Measurements from ENCODE around the gene SARDH. TPM values are rescaled to one million over a fixed set of nuclear protein-coding genes. Genes with fewer than 3 reads are reported as not detected.

Gene SARDH
- total RNA-seq, 1 donor from 2014 or later, result 5.7 TPM

GRCh38 chr9:133703591-133704399 is 34.4 kb downstream of the SARDH start:
- H3K9ac ChIP-seq (ENCODE audit: low read depth in 1 of 3, low read length in 3 of 3), result no peak overlapping the region
- no peak overlapping the region for H3K4me3 ChIP-seq (ENCODE audit: low read length in 3 of 3)
- H3K27ac ChIP-seq (ENCODE audit: low read depth, low read length), result no peak overlapping the region
- peaks cover 26 to 40% (median 32%) of the 10 kb centered on the region in 3 donors for H3K27me3 ChIP-seq (ENCODE audit: control insufficient read depth in 3 of 3, insufficient read depth in 3 of 3, low read length in 3 of 3)
- peaks cover 4 to 37% (median 26%) of the 10 kb centered on the region in 3 donors for H3K4me1 ChIP-seq (ENCODE audit: control insufficient read depth in 3 of 3, insufficient read depth in 3 of 3, low read length in 3 of 3)
- H3K9me3 ChIP-seq (ENCODE audit: control insufficient read depth in 3 of 3, low read length in 3 of 3), result no peaks in the 10 kb centered on the region
- H3K36me3 ChIP-seq (ENCODE audit: control insufficient read depth in 3 of 3, insufficient read depth in 3 of 3, low read length in 3 of 3), result no peaks in the 10 kb centered on the region

- Histone ChIP-seq H3K27ac (ENCODE audit: low read depth, low read length) (no peak overlapping the region), H3K4me3 (ENCODE audit: low read length in 3 of 3) (no peak overlapping the region), H3K4me1 (ENCODE audit: control insufficient read depth in 3 of 3, insufficient read depth in 3 of 3, low read length in 3 of 3) (peaks cover 4 to 34% (median 23%) of the 10 kb centered on the region in 3 donors), H3K27me3 (ENCODE audit: control insufficient read depth in 3 of 3, insufficient read depth in 3 of 3, low read length in 3 of 3) (peaks cover 26 to 40% (median 32%) of the 10 kb centered on the region in 3 donors), H3K9ac (ENCODE audit: low read depth in 1 of 3, low read length in 3 of 3) (peak overlapping the region in 1 of 3 donors; percentile 16), H3K36me3 (ENCODE audit: control insufficient read depth in 3 of 3, insufficient read depth in 3 of 3, low read length in 3 of 3) (no peaks in the 10 kb centered on the region), H3K9me3 (ENCODE audit: control insufficient read depth in 3 of 3, low read length in 3 of 3) (no peaks in the 10 kb centered on the region)
These were observed 35.2 kb downstream of the SARDH start for GRCh38 chr9:133702798-133703590.

DNA sequence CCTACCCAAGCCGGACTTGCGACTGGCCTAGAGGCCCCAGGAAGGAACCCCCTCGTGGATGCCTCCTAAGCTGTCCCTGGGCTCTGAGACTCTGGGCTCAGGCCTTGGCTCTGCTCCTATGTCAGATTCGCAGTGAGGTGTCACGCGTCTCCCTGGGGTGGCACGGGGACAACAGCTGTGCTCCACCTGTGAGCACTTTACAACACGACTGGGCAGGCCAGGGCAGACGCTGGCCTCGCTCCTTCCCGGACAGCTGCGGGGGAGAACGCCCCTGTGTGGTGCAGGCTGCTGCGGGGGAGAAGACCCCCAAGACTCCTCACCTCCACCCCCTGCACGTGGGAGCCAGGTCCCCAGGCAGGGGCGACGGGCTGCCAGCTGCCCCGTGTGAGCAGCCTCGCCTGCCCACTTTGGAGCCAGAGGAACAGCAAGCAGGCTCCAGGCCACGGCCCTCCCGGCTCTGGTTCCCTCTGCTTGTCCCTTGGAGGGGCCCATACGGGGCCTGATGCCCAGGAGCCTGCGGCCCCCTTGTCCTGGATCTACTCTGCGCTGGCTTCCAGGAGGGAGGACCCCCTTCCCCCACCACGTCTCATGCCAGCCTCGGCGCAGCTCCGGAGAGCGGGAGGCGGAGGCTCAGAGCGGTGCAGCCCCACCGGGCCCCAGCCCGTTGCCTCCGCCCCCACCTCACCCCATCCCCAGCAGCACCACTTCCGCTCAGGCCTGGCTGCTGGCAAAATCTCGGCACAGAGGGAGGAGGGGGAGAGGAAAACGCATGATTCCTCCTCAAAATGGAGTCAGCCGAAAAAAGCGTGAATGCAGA is 36.0 kb downstream of the SARDH start:
- Histone ChIP-seq H3K4me3 (ENCODE audit: low read length in 3 of 3) (no peak overlapping the region), H3K9me3 (ENCODE audit: control insufficient read depth in 3 of 3, low read length in 3 of 3) (no peaks in the 10 kb centered on the region), H3K27me3 (ENCODE audit: control insufficient read depth in 3 of 3, insufficient read depth in 3 of 3, low read length in 3 of 3) (peaks cover 26 to 40% (median 32%) of the 10 kb centered on the region in 3 donors), H3K9ac (ENCODE audit: low read depth in 1 of 3, low read length in 3 of 3) (no peak overlapping the region), H3K27ac (ENCODE audit: low read depth, low read length) (no peak overlapping the region), H3K4me1 (ENCODE audit: control insufficient read depth in 3 of 3, insufficient read depth in 3 of 3, low read length in 3 of 3) (peaks cover 0 to 29% (median 17%) of the 10 kb centered on the region in 3 donors), H3K36me3 (ENCODE audit: control insufficient read depth in 3 of 3, insufficient read depth in 3 of 3, low read length in 3 of 3) (no peaks in the 10 kb centered on the region)

GRCh38 chr9:133701321-133701980 is 36.7 kb downstream of the SARDH start:
- no peak overlapping the region for H3K4me3 ChIP-seq (ENCODE audit: low read length in 3 of 3)
- no peaks in the 10 kb centered on the region for H3K9me3 ChIP-seq (ENCODE audit: control insufficient read depth in 3 of 3, low read length in 3 of 3)
- no peak overlapping the region for H3K9ac ChIP-seq (ENCODE audit: low read depth in 1 of 3, low read length in 3 of 3)
- no peak overlapping the region for H3K27ac ChIP-seq (ENCODE audit: low read depth, low read length)
- peaks cover 0 to 23% (median 16%) of the 10 kb centered on the region in 3 donors for H3K4me1 ChIP-seq (ENCODE audit: control insufficient read depth in 3 of 3, insufficient read depth in 3 of 3, low read length in 3 of 3)
- peaks cover 26 to 40% (median 32%) of the 10 kb centered on the region in 3 donors for H3K27me3 ChIP-seq (ENCODE audit: control insufficient read depth in 3 of 3, insufficient read depth in 3 of 3, low read length in 3 of 3)
- no peaks in the 10 kb centered on the region for H3K36me3 ChIP-seq (ENCODE audit: control insufficient read depth in 3 of 3, insufficient read depth in 3 of 3, low read length in 3 of 3)

DNA sequence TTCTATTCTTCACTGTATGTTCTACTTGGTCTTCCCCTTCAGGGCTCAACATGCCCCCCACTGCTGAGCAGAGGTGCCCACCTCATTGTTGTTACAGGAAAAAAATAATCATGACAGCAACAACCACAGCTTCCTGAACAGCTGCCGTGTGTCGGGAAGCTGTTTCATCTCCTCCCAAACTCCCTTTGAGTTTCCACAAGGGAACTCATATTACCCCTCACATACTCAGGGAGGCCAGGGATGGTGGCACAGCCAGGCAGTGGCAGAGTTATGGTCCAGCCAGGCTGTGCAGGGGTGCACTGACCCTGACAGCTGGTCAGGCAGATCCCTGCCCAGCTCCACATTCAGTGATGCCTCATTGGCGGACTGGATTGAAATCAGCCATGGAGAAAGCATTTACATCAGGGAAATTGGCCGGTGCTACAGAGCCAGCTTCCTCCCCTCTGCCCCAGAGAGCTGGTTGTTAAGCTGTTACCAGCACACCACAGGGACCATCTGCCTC is 37.3 kb downstream of the SARDH start:
- H3K4me3 ChIP-seq (ENCODE audit: low read length in 3 of 3), result no peak overlapping the region
- no peak overlapping the region for H3K27ac ChIP-seq (ENCODE audit: low read depth, low read length)
- peaks cover 0 to 23% (median 16%) of the 10 kb centered on the region in 3 donors for H3K4me1 ChIP-seq (ENCODE audit: control insufficient read depth in 3 of 3, insufficient read depth in 3 of 3, low read length in 3 of 3)
- no peaks in the 10 kb centered on the region for H3K9me3 ChIP-seq (ENCODE audit: control insufficient read depth in 3 of 3, low read length in 3 of 3)
- H3K9ac ChIP-seq (ENCODE audit: low read depth in 1 of 3, low read length in 3 of 3), result no peak overlapping the region
- H3K36me3 ChIP-seq (ENCODE audit: control insufficient read depth in 3 of 3, insufficient read depth in 3 of 3, low read length in 3 of 3), result no peaks in the 10 kb centered on the region
- peaks cover 28 to 41% (median 32%) of the 10 kb centered on the region in 3 donors for H3K27me3 ChIP-seq (ENCODE audit: control insufficient read depth in 3 of 3, insufficient read depth in 3 of 3, low read length in 3 of 3)

- Histone ChIP-seq H3K27me3 (ENCODE audit: control insufficient read depth in 3 of 3, insufficient read depth in 3 of 3, low read length in 3 of 3) (peaks cover 27 to 42% (median 32%) of the 10 kb centered on the region in 3 donors), H3K4me1 (ENCODE audit: control insufficient read depth in 3 of 3, insufficient read depth in 3 of 3, low read length in 3 of 3) (peaks cover 0 to 23% (median 16%) of the 10 kb centered on the region in 3 donors), H3K36me3 (ENCODE audit: control insufficient read depth in 3 of 3, insufficient read depth in 3 of 3, low read length in 3 of 3) (no peaks in the 10 kb centered on the region), H3K9me3 (ENCODE audit: control insufficient read depth in 3 of 3, low read length in 3 of 3) (no peaks in the 10 kb centered on the region), H3K9ac (ENCODE audit: low read depth in 1 of 3, low read length in 3 of 3) (no peak overlapping the region), H3K4me3 (ENCODE audit: low read length in 3 of 3) (no peak overlapping the region), H3K27ac (ENCODE audit: low read depth, low read length) (no peak overlapping the region)
These were observed 38.6 kb downstream of the SARDH start for GRCh38 chr9:133699546-133699945.

GRCh38 chr9:133696071-133696472 is 42.1 kb downstream of the SARDH start:
- no peaks in the 10 kb centered on the region for H3K9me3 ChIP-seq (ENCODE audit: control insufficient read depth in 3 of 3, low read length in 3 of 3)
- peaks cover 5 to 22% (median 9%) of the 10 kb centered on the region in 3 donors for H3K27me3 ChIP-seq (ENCODE audit: control insufficient read depth in 3 of 3, insufficient read depth in 3 of 3, low read length in 3 of 3)
- no peak overlapping the region for H3K27ac ChIP-seq (ENCODE audit: low read depth, low read length)
- H3K9ac ChIP-seq (ENCODE audit: low read depth in 1 of 3, low read length in 3 of 3), result no peak overlapping the region
- no peaks in the 10 kb centered on the region for H3K36me3 ChIP-seq (ENCODE audit: control insufficient read depth in 3 of 3, insufficient read depth in 3 of 3, low read length in 3 of 3)
- H3K4me1 ChIP-seq (ENCODE audit: control insufficient read depth in 3 of 3, insufficient read depth in 3 of 3, low read length in 3 of 3), result peaks cover 0 to 3% (median 0%) of the 10 kb centered on the region in 3 donors
- H3K4me3 ChIP-seq (ENCODE audit: low read length in 3 of 3), result no peak overlapping the region

- H3K27ac ChIP-seq (ENCODE audit: low read depth, low read length), result no peak overlapping the region
- H3K36me3 ChIP-seq (ENCODE audit: control insufficient read depth in 3 of 3, insufficient read depth in 3 of 3, low read length in 3 of 3), result no peaks in the 10 kb centered on the region
- H3K4me3 ChIP-seq (ENCODE audit: low read length in 3 of 3), result no peak overlapping the region
These were observed 43.5 kb downstream of the SARDH start for GRCh38 chr9:133694686-133695085.

More at GRCh38 chr9:133694686-133695085, 43.5 kb downstream of the SARDH start:
- peaks cover 0 to 18% (median 2%) of the 10 kb centered on the region in 3 donors for H3K27me3 ChIP-seq (ENCODE audit: control insufficient read depth in 3 of 3, insufficient read depth in 3 of 3, low read length in 3 of 3)
- H3K9ac ChIP-seq (ENCODE audit: low read depth in 1 of 3, low read length in 3 of 3), result no peak overlapping the region
- H3K4me1 ChIP-seq (ENCODE audit: control insufficient read depth in 3 of 3, insufficient read depth in 3 of 3, low read length in 3 of 3), result no peaks in the 10 kb centered on the region
- H3K9me3 ChIP-seq (ENCODE audit: control insufficient read depth in 3 of 3, low read length in 3 of 3), result no peaks in the 10 kb centered on the region
